ENCODE results near the gene KANSL1. TPM values are rescaled to one million over a fixed set of nuclear protein-coding genes. Genes with fewer than 3 reads are reported as not detected.

The KANSL1 gene
- total and polyA plus RNA-seq, 3 donors from 2014 or later = 70.3 to 158 (median 152) TPM

GRCh38 chr17:46127524-46127923 is 65.7 kb downstream of the KANSL1 start:
- no peaks in the 10 kb centered on the region for H3K9me3 ChIP-seq
- WGBS, 2 donors = 77 to 94% methylated on average over 2 of the region's 2 CpGs
- TF ChIP-seq CTCF (IDR thresholded peaks at IDR 0.05) (no peak), POLR2A (IDR thresholded peaks at IDR 0.05) (no peak)
- DNase-seq = no peak
- no peaks in the 10 kb centered on the region for H3K27me3 ChIP-seq
- no peaks in the 10 kb centered on the region for H3K36me3 ChIP-seq (ENCODE audit: low read depth, missing control alignments)
- H3K4me3 ChIP-seq = no peak overlapping the region
- no peak overlapping the region for H3K27ac ChIP-seq
- intact Hi-C loops (cut with DNase I; ENCODE audit: low total_unique reads) = no loop called here
- peaks cover 17% of the 10 kb centered on the region for H3K4me1 ChIP-seq

- no peak overlapping the region for H3K4me3 ChIP-seq
- WGBS, 2 donors = 95 to 97% methylated on average over 1 of the region's 1 CpG
- DNase-seq = no peak
- no peaks in the 10 kb centered on the region for H3K9me3 ChIP-seq
- TF ChIP-seq POLR2A (IDR thresholded peaks at IDR 0.05) (no peak), CTCF (IDR thresholded peaks at IDR 0.05) (no peak)
- intact Hi-C loops (cut with DNase I; ENCODE audit: low total_unique reads) = no loop called here
- no peaks in the 10 kb centered on the region for H3K36me3 ChIP-seq (ENCODE audit: low read depth, missing control alignments)
- H3K27me3 ChIP-seq = no peaks in the 10 kb centered on the region
- H3K4me1 ChIP-seq = peaks cover 19% of the 10 kb centered on the region
- H3K27ac ChIP-seq = no peak overlapping the region
Observed at GRCh38 chr17:46126840-46127239, 66.4 kb downstream of the KANSL1 start.

GRCh38 chr17:46125831-46126230 is 67.4 kb downstream of the KANSL1 start:
- Histone ChIP-seq H3K4me3 (no peak overlapping the region), H3K4me1 (peaks cover 29% of the 10 kb centered on the region), H3K9me3 (no peaks in the 10 kb centered on the region), H3K36me3 (ENCODE audit: low read depth, missing control alignments) (no peaks in the 10 kb centered on the region), H3K27me3 (no peaks in the 10 kb centered on the region), H3K27ac (no peak overlapping the region)
- intact Hi-C loops (cut with DNase I; ENCODE audit: low total_unique reads) = no loop called here
- 94 to 96% methylated on average over 6 of the region's 6 CpGs for WGBS, 2 donors
- no peak for DNase-seq
- TF ChIP-seq CTCF (IDR thresholded peaks at IDR 0.05) = no peak
- no peak for TF ChIP-seq POLR2A (IDR thresholded peaks at IDR 0.05)

- Histone ChIP-seq H3K4me1 (peaks cover 24% of the 10 kb centered on the region), H3K27ac (no peak overlapping the region), H3K4me3 (no peak overlapping the region), H3K27me3 (no peaks in the 10 kb centered on the region), H3K9me3 (no peaks in the 10 kb centered on the region), H3K36me3 (ENCODE audit: low read depth, missing control alignments) (no peaks in the 10 kb centered on the region)
- DNase-seq = no peak
- TF ChIP-seq CTCF (IDR thresholded peaks at IDR 0.05) (no peak), POLR2A (IDR thresholded peaks at IDR 0.05) (no peak)
- intact Hi-C loops (cut with DNase I; ENCODE audit: low total_unique reads) = no loop called here
- 78 to 86% methylated on average over 7 of the region's 7 CpGs for WGBS, 2 donors
Observed at GRCh38 chr17:46124695-46125592, 68.3 kb downstream of the KANSL1 start.

GRCh38 chr17:46123607-46124006 is 69.6 kb downstream of the KANSL1 start:
- intact Hi-C loops (cut with DNase I; ENCODE audit: low total_unique reads) = no loop called here
- Histone ChIP-seq H3K4me1 (peaks cover 16% of the 10 kb centered on the region), H3K36me3 (ENCODE audit: low read depth, missing control alignments) (no peaks in the 10 kb centered on the region), H3K27ac (no peak overlapping the region), H3K9me3 (no peaks in the 10 kb centered on the region), H3K27me3 (no peaks in the 10 kb centered on the region), H3K4me3 (no peak overlapping the region)
- no peak for DNase-seq
- WGBS, 2 donors = 91 to 99% methylated on average over 3 of the region's 3 CpGs
- TF ChIP-seq CTCF (IDR thresholded peaks at IDR 0.05) (no peak), POLR2A (IDR thresholded peaks at IDR 0.05) (no peak)
